Stimulated activated CD4-positive, alpha-beta T cell treated with anti-CD3 and anti-CD28 coated beads, Interleukin-12 subunit alpha, Interleukin-12 subunit beta, amount 100 ng/mL, for 24 hours (primary cell): ENCODE data around the gene PROM2.

Experiments used
- DNase-seq, 2 experiments: peaks; one replicate each; pipeline ENCODE4 v3.0.0-alpha.2; 2020; ENCODE audit warnings: low read depth in 2 of 2

The PROM2 gene

DNA sequence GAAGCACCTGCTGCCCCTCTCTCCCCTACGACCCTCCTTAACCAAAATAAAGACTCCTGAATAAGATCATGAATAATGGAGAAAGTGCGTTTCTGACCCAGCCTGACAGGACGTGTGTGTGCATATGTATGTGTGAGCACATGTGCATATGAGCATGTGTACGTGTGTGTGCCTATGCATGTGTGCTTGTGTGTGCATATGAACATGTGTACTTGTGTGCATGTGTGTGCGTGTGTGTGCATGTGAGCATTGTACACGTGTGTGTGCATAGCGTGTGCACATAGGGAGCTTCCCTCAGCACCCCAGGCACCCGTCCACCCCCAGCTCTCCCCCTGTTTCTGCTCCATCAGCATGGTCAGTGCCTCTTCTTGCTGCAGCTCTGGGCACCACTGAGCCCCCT, 33.6 kb downstream of the PROM2 start:
- DNase-seq, result no peak

- no peak for DNase-seq
Observed at GRCh38 chr2:95308426-95308990, 34.3 kb downstream of the PROM2 start.

DNA sequence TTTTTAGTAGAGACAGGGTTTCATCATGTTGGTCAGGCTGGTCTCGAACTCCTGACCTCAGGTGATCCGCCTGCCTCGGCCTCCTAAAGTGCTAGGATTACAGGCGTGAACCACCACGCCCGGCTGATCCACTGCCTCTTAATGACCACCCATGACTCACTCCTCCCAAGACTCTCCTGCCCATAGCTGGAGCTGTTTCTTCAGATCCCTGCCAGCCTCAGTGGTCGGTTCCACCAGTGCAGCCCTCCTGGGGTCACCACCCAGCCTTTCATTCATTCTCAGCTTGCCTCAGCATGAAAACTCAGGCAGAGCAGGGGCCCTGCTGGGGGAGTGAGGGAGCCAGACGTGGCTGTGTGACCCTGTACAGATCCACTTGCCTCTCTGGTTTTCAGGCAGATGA, 35.4 kb downstream of the PROM2 start:
- no peak for DNase-seq

GRCh38 chr2:95310216-95310615, 36.0 kb downstream of the PROM2 start:
- no peak for DNase-seq

DNA sequence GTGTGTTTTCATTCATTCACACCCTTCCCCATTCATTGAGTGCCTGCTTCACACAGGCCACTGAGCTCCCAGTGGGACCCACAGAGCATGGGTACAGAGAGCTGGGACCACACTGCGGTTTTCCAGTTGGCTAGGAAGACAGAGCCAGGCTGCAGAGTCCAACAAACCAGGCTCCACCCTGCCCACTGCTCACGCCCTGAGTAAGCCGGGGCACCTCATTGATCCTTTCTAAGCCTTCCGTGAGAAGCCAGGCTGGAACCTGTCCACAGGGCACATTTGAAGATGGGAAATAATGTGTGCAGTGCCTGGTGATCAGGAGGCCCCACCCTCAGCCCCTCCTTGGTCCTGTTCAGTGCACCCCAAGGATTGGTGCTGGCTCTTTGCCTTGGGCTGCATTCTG, 36.4 kb downstream of the PROM2 start:
- no peak for DNase-seq

DNA sequence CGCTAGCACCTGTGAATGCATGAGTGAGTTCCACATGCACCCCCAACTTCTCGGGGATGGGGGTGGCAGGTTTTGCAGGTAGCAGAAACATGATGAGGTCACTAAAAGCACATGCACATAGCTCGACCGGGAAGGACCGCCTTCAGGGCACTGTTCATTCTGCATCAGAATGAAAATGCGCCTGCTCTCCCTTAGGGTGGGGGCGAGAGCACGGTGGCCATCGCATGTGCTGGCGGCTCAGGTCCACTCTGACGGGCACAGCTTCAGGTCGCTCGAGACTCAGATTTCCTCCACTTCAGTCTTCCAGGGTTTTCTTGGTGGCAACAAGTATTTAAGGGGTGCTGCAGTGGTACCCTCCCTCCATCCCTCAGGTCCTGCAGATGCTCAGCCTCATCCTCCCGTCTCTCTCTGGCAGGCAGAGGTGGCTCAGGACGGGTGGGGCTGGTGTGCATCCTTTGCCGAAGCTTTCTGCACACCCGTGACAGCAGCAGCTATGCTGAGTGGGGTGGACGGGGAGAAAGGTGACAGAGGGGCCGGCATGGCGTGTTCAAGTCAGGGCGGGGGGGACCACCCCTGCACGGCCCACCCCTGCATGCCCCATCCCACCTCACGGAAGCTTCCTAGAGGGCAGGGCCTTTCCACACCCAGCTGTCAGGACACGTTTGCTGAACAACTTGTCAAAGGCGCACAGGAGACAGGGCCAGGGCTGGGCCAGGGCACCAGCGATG, 37.7 kb downstream of the PROM2 start:
- no peak for DNase-seq

DNA sequence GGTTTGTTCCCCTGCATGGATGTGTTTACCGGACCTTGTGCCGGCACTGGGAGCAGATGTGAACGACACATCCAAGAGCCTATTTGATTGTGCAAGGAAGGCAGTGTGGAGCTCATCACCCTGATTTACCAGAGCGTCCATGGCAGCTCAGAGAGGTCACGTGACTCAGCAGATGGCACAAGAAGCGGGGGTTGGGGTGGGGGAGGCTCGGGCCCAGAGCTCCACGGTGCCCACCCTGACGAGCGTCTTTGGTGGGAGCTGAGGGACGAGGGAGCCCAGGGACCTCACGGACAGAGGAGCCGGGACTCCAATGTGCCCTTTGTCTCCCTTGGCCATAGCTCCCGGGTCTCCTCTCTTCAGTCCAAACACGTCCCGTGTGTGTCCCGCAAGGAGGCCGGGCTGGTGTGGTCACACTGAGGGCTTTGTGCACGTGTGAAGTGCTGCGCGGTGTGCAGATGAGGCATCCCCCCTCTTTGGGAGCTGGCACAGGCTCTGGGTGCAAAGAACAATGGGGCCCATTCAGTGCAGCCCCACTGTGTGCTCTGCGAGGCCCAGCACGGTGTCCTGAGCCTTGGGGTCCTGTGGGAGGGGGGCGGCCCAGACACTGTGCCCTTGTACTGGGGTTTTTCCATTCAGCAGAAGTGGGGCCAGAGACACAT, 38.4 kb downstream of the PROM2 start:
- no peak for DNase-seq

DNA sequence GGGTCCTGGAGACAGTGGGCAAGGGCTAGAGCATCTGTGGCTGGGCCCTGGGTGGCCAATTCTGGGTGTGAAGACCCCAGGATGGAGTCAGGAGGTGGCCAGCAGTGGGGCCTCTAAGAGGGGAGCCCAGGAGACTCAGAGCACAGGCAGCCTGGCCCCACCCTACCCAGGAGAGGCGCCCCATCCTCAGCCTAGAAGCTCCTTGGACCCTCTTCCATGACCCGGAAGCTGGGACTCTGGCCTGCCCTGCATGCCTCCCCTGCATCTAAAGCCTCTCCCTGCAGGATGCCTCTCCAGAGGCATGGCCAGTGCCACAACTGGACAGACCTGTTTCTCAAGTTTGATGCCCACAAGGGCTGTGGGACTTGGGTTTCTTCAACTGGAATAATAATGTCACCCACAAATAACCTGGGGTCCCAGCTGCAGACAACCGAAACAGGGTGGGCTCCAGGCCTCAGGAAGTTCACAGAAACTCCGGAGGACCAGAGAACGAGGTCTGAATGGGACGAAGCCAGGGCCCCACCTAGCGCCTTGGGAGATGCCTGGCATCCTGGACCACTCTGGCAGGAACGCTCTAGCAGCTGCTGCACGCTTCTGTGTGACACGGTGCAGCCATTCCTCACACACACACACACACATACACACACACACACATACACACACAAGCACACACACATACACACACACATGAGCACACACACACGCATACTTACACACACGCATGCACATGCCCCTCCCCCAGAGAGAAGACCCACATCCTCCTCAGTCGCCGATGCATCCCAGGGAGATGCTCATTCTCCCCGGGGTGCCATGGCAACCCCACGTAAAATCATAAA, 39.3 kb downstream of the PROM2 start:
- DNase-seq, result no peak

DNA sequence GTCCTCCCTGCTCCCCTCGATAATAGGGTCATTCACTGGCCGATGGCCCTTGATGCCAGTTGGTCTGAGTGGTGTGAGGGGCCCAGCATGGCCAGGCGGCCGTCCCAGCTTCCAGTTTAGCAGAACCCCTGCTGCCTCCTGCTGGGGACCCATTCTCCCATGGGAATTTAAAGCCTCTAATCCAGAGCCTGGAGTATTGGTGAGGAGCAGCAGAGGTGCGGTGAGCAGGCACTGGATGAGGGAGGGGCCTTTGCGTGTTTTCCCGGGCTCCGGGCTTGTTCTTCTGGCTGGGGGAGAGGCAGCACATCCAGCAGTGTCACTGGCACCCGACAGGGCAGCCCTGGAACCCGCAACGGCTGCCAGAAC, 40.3 kb downstream of the PROM2 start:
- no peak for DNase-seq

- DNase-seq, result no peak
Observed at GRCh38 chr2:95314964-95315611, 40.8 kb downstream of the PROM2 start.

GRCh38 chr2:95315801-95316411, 41.7 kb downstream of the PROM2 start:
- no peak for DNase-seq

DNA sequence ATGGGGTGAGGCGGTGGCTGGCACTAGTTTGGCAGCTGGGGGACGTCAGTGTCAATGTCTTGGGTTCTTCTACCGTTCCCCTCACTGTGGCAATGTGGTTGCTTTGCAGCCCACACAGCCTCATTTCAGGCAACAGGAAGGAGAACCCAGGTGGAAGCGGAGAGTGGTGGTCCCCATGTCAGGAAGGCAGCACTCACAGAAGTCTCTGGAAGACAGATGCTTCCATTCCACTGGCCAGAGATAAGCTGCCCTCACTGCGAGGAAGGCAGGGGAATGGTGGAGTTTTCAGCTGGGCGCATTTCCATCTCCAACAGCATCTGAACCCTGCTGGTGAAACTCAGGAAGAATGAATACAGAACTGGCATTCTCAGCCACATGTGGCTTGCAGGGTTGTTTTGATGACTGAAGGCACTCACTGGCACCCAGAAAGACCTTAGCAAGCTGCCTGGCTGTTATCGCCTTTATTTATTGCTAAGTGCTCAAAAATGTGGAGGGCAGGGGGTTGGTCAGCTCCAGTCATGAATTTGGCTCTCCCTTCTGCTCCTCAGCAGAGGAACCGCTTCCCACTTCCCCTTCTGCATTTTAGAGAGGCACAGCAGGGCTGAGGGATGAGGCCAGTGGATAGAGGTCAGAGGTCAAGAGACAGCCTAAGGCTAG, 42.3 kb downstream of the PROM2 start:
- DNase-seq, result no peak

GRCh38 chr2:95317123-95317500, 42.9 kb downstream of the PROM2 start:
- no peak for DNase-seq

- no peak for DNase-seq
Observed at GRCh38 chr2:95317665-95318425, 43.6 kb downstream of the PROM2 start.

DNA sequence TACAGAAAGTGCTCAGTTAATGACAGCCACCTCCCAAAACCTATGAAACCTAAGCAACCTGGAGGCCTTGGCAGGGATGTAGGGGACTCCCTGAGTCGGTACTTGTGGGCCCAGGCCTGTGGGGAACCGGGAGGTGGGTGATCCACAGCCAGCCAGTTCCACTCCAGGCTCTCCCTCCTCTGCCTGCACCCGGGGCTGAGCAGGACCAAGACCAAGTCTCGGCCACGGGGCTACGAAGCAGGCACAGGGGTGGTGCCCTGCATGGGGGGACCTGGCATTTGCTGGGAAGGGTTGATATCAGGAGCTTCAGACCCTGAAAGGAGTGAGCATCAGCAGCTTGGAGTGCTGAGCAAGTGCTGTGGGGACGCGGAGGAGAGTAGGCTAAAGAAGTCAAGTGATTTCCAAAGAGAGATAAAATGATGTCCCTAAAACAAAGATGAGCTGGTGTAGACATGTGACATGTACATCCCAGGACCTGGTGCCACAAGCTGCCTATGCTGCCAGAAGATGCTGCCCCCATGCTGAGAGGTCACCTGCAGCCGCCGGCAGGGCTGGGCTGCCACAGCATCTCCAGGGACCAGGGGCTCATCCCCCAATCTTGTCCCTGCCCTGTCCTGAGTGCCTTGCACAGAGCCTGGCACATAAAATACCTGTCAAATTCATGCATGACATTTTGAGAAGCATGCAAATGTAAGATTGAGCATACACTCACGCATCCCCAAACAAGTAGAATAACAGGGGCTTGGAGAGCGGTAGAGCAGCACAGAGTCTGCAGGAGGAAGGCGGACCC, 44.4 kb downstream of the PROM2 start:
- no peak for DNase-seq

DNA sequence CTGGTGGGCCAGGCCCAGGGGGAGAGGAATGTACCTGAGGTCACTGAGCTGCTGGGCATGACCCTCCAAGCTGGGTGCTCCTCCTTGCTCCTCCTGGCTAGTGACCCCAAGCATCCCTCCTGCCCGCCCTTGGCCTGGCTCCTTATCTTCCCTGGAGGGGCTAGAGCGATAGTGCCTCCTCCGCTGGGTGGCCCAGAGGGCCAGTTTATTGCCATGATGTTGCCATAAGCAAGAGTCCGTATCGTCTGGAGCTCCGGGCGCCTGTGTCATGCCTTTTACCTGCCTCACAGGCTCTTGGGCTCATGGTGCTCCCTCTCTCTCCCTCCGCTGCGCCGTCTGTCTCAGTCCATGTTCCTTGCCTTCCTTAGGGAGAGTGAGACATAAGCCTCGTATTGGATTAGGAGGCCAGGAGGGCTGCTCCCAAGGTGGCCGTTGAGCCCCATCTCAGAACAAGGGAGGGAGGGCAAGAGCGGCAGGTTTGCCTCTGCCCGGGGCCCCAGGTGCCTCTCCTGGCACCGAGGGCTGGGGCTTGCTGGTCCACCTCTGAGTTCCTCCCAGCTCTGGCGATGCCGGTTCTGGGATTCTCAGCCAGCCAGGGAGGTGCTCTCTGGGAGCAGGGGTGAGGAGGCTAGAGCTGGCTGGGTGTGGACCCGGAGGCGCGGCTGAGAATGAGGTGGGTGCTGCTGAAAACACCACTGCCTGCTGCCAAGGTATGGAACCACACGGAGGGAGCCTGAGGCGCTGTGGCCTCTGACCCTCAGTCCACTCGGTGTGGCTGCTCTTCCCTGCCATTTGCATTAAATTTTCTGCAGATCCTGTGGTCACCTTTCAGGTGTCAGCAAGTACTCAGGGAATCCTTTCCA, 45.5 kb downstream of the PROM2 start:
- DNase-seq, result no peak

DNA sequence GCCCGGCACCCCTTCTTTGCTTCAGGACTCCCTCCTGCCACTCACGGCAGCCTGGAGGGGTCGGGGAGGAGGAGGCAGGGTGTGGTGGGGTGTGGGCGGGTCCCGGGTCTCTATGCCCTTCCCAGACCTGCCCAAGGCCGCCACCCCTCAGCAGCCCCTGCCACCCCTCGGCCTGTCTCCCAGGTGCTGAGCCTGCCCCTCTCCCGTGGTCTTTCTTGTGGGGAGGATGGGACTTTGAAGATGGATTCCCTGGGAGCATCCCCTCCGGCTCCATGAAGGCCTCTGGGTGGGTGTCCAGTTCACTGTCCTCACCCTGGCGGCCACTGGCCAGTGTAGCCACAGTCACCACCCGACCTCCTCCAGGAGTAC, 46.1 kb downstream of the PROM2 start:
- no peak for DNase-seq

GRCh38 chr2:95320986-95321767, 46.9 kb downstream of the PROM2 start:
- DNase-seq, result no peak
